Measurements from ENCODE around the gene TREH. TPM values are rescaled to one million over a fixed set of nuclear protein-coding genes. Genes with fewer than 3 reads are reported as not detected.

Gene TREH
- total RNA-seq, 1 experiment from 2014 or later: not detected

GRCh38 chr11:118619444-118620197 lies 59.8 kb downstream of the TREH start:
- H3K4me1 ChIP-seq (ENCODE audit: insufficient read depth, low read length, poor library complexity, severe bottlenecking): peaks cover 46% of the 10 kb centered on the region
- CTCF ChIA-PET: interaction anchor here (1.3 to 3.0 kb wide), 2 partner anchors 9 to 25 kb away, joined by 3 to 10 read pairs; no protein-coding TSS in a partner anchor
- no peaks in the 10 kb centered on the region for H3K27me3 ChIP-seq (replicated peaks; ENCODE audit: insufficient read depth, low read depth, low read length, poor library complexity)
- no peak overlapping the region for H3K4me3 ChIP-seq (ENCODE audit: low read depth, low read length, poor library complexity, severe bottlenecking)
- POLR2A ChIA-PET (ENCODE audit: low non-redundant PET): no interaction called here
- H3K36me3 ChIP-seq (ENCODE audit: insufficient read depth, low read length, poor library complexity, severe bottlenecking): no peaks in the 10 kb centered on the region
- peak; percentile 90 for DNase-seq (ENCODE audit: low spot score)
- no peaks in the 10 kb centered on the region for H3K9me3 ChIP-seq (ENCODE audit: low read depth, low read length, poor library complexity, severe bottlenecking)
- H3K27ac ChIP-seq (ENCODE audit: low read depth, low read length, poor library complexity, severe bottlenecking): peak overlapping the region; percentile 77
- TF ChIP-seq EZH2 (IDR thresholded peaks at IDR 0.05; ENCODE audit: borderline replicate concordance, low read depth, low read length, poor library complexity, severe bottlenecking) (no peak), CTCF (conservative IDR thresholded peaks at IDR 0.05; ENCODE audit: low read depth, low read length) (no peak)
- intact Hi-C loops (cut with micrococcal nuclease; ENCODE audit: unreplicated experiment): no loop called here
- BruUV-seq (replicated peaks): no TSS peak

- no peak for DNase-seq (ENCODE audit: low spot score)
- Histone ChIP-seq H3K27me3 (replicated peaks; ENCODE audit: insufficient read depth, low read depth, low read length, poor library complexity) (no peaks in the 10 kb centered on the region), H3K4me3 (ENCODE audit: low read depth, low read length, poor library complexity, severe bottlenecking) (no peak overlapping the region), H3K27ac (ENCODE audit: low read depth, low read length, poor library complexity, severe bottlenecking) (peak overlapping the region; percentile 38), H3K4me1 (ENCODE audit: insufficient read depth, low read length, poor library complexity, severe bottlenecking) (peaks cover 46% of the 10 kb centered on the region), H3K9me3 (ENCODE audit: low read depth, low read length, poor library complexity, severe bottlenecking) (no peaks in the 10 kb centered on the region), H3K36me3 (ENCODE audit: insufficient read depth, low read length, poor library complexity, severe bottlenecking) (no peaks in the 10 kb centered on the region)
- ChIA-PET CTCF (interaction anchor here (0.6 to 3.0 kb wide), 3 partner anchors 8 to 44 kb away, joined by 3 to 10 read pairs (median 3); no protein-coding TSS in a partner anchor), POLR2A (ENCODE audit: low non-redundant PET) (no interaction called here)
- no TSS peak for BruUV-seq (replicated peaks)
- no peak for TF ChIP-seq EZH2 (IDR thresholded peaks at IDR 0.05; ENCODE audit: borderline replicate concordance, low read depth, low read length, poor library complexity, severe bottlenecking)
- no peak for TF ChIP-seq CTCF (conservative IDR thresholded peaks at IDR 0.05; ENCODE audit: low read depth, low read length)
- intact Hi-C loops (cut with micrococcal nuclease; ENCODE audit: unreplicated experiment): no loop called here
Measured at GRCh38 chr11:118618991-118619375, 60.5 kb downstream of the TREH start.

DNA sequence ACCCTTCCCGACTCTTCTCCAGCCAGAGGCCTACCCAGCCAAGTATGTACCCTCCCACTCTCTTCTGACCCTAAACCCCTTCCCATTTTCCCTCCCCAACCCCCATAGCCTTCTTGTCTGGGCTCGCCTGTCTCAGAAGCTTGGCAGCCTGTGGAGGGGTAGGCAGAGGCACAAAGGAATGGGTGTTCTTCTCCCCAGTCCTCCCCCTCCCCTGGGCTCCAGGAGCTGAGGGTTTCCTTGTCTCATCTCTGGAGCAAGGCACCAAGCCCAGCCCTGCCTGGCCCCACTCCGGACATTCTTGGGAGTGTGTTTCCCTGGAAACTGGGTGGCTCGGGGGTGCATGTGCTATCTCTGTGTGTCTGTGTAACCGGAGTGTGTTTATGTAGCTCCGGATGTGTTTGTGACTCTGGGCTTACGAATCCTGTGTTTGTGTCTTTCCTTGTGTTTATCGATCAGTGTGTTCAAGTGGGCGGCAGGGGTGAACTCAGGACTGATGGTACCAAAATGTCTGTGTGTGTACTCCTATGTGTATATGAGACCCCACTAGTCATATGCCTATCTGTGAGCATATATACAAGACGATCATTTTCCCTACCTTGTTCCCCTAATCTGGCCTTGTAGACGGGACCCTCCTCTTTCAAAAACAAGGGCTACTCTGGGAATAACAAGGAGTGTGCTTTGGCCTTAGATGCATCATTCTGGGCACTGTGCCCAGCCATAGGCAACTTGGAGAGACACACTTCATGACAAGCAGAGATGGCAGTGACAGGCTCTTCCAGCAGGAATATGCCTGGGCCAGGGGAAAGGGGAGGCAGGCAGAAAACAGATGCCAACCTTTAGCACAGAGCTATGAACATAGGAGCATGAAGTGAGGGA lies 61.1 kb downstream of the TREH start:
- no peak for DNase-seq (ENCODE audit: low spot score)
- no TSS peak for BruUV-seq (replicated peaks)
- no peak for TF ChIP-seq EZH2 (IDR thresholded peaks at IDR 0.05; ENCODE audit: borderline replicate concordance, low read depth, low read length, poor library complexity, severe bottlenecking)
- TF ChIP-seq CTCF (conservative IDR thresholded peaks at IDR 0.05; ENCODE audit: low read depth, low read length): no peak
- intact Hi-C loops (cut with micrococcal nuclease; ENCODE audit: unreplicated experiment): no loop called here
- ChIA-PET POLR2A (ENCODE audit: low non-redundant PET) (no interaction called here), CTCF (interaction anchor here (0.6 to 1.3 kb wide), 2 partner anchors 23 to 43 kb away, joined by 3 read pairs; no protein-coding TSS in a partner anchor)
- Histone ChIP-seq H3K4me1 (ENCODE audit: insufficient read depth, low read length, poor library complexity, severe bottlenecking) (peaks cover 45% of the 10 kb centered on the region), H3K27me3 (replicated peaks; ENCODE audit: insufficient read depth, low read depth, low read length, poor library complexity) (no peaks in the 10 kb centered on the region), H3K27ac (ENCODE audit: low read depth, low read length, poor library complexity, severe bottlenecking) (peak overlapping the region; percentile 38), H3K36me3 (ENCODE audit: insufficient read depth, low read length, poor library complexity, severe bottlenecking) (no peaks in the 10 kb centered on the region), H3K9me3 (ENCODE audit: low read depth, low read length, poor library complexity, severe bottlenecking) (no peaks in the 10 kb centered on the region), H3K4me3 (ENCODE audit: low read depth, low read length, poor library complexity, severe bottlenecking) (no peak overlapping the region)

Measured in A673 (cell line).